Measurements from ENCODE around the gene CIC. TPM values are rescaled to one million over a fixed set of nuclear protein-coding genes. Genes with fewer than 3 reads are reported as not detected.
A peak's percentile ranks its signal among the peaks of the same experiment; 100 is the strongest.

Gene CIC
- polyA plus RNA-seq, 3 donors, result 0.62 to 42.2 (median 0.87) TPM

- Histone ChIP-seq H3K27me3 (ENCODE audit: control insufficient read depth in 2 of 2, insufficient read depth in 2 of 2, low read length in 2 of 2) (peaks cover 24 to 34% of the 10 kb centered on the region in 2 donors), H3K4me3 (replicated peaks in 1 of 3; ENCODE audit: low read depth in 2 of 3, low read length in 3 of 3) (peak overlapping the region in 1 of 3 experiments; percentile 96), H3K4me2 (replicated peaks; ENCODE audit: extremely low read depth, low read length, poor library complexity, severe bottlenecking) (peak overlapping the region; percentile 91), H3K9ac (ENCODE audit: insufficient read depth, low read length, poor library complexity, severe bottlenecking) (no peak overlapping the region), H4K20me1 (ENCODE audit: insufficient read depth, low read length) (no peaks in the 10 kb centered on the region), H3K4me1 (ENCODE audit: control insufficient read depth in 1 of 2, insufficient read depth in 2 of 2, low read length in 2 of 2) (peaks cover 14 to 27% of the 10 kb centered on the region in 2 donors), H3K36me3 (replicated peaks in 1 of 2; ENCODE audit: control insufficient read depth in 1 of 2, insufficient read depth in 2 of 2, low read length in 2 of 2) (no peaks in the 10 kb centered on the region), H3K79me2 (ENCODE audit: insufficient read depth, low read length) (peaks cover 9% of the 10 kb centered on the region), H3K9me3 (replicated peaks in 1 of 2; ENCODE audit: control insufficient read depth in 1 of 2, insufficient read depth in 1 of 2, low read length in 2 of 2) (peaks cover 0 to 7% of the 10 kb centered on the region in 2 donors), H2AFZ (ENCODE audit: insufficient read depth, low read depth, low read length, poor library complexity, severe bottlenecking) (peak overlapping the region; percentile 99), H3K27ac (ENCODE audit: low read depth in 1 of 2, low read length in 2 of 2) (no peak overlapping the region)
- Mint-ChIP-seq H3K4me1 (peaks cover 25% of the 10 kb centered on the region), H3K36me3 (peaks cover 4 to 8% of the 10 kb centered on the region in 2 donors), H3K4me3 (peak overlapping the region; percentile 43 to 93), H3K9me3 (peaks cover 0 to 11% (median 8%) of the 10 kb centered on the region in 7 donors), H3K27ac (no peak overlapping the region), H3K27me3 (ENCODE audit: low read depth in 3 of 3) (peaks cover 41 to 55% (median 51%) of the 10 kb centered on the region in 3 donors)
- DNase-seq, result peak in 2 of 3 donors; percentile 27 to 34
- intact Hi-C loops (cut with micrococcal nuclease), result loop anchor here (2.0 to 10.0 kb wide), 2 partner anchors 73 to 189 kb away; partner anchors contain the start of gene POU2F2 (in 1 of the 2)
- WGBS (ENCODE audit: insufficient coverage), result 3% methylated on average over 74 of the region's 92 CpGs
- TF ChIP-seq CTCF (IDR thresholded peaks at IDR 0.05), result no peak
Measured at GRCh38 chr19:42323852-42324654, 55.0 kb downstream of the CIC start.

- Histone ChIP-seq H3K27me3 (ENCODE audit: control insufficient read depth in 2 of 2, insufficient read depth in 2 of 2, low read length in 2 of 2) (peaks cover 24 to 34% of the 10 kb centered on the region in 2 donors), H3K9ac (ENCODE audit: insufficient read depth, low read length, poor library complexity, severe bottlenecking) (no peak overlapping the region), H2AFZ (ENCODE audit: insufficient read depth, low read depth, low read length, poor library complexity, severe bottlenecking) (peak overlapping the region; percentile 99), H3K4me2 (replicated peaks; ENCODE audit: extremely low read depth, low read length, poor library complexity, severe bottlenecking) (peak overlapping the region; percentile 91), H3K4me1 (ENCODE audit: control insufficient read depth in 1 of 2, insufficient read depth in 2 of 2, low read length in 2 of 2) (peaks cover 14 to 27% of the 10 kb centered on the region in 2 donors), H3K79me2 (ENCODE audit: insufficient read depth, low read length) (peaks cover 9% of the 10 kb centered on the region), H3K36me3 (replicated peaks in 1 of 2; ENCODE audit: control insufficient read depth in 1 of 2, insufficient read depth in 2 of 2, low read length in 2 of 2) (no peaks in the 10 kb centered on the region), H3K27ac (ENCODE audit: low read depth in 1 of 2, low read length in 2 of 2) (no peak overlapping the region), H4K20me1 (ENCODE audit: insufficient read depth, low read length) (no peaks in the 10 kb centered on the region), H3K9me3 (replicated peaks in 1 of 2; ENCODE audit: control insufficient read depth in 1 of 2, insufficient read depth in 1 of 2, low read length in 2 of 2) (peaks cover 0 to 7% of the 10 kb centered on the region in 2 donors), H3K4me3 (replicated peaks in 1 of 3; ENCODE audit: low read depth in 2 of 3, low read length in 3 of 3) (peak overlapping the region in 1 of 3 experiments; percentile 96)
- TF ChIP-seq CTCF (IDR thresholded peaks at IDR 0.05), result peak; percentile 80
- peaks cover 27% of the 10 kb centered on the region for H3K4me1 Mint-ChIP-seq
- intact Hi-C loops (cut with micrococcal nuclease), result loop anchor here (1.0 to 10.0 kb wide), 4 partner anchors 72 to 217 kb away; partner anchors contain the start of gene POU2F2 (in 1 of the 2)
- peaks cover 4 to 8% of the 10 kb centered on the region in 2 donors for H3K36me3 Mint-ChIP-seq
- no peak for DNase-seq
- 3% methylated on average over 28 of the region's 38 CpGs for WGBS (ENCODE audit: insufficient coverage)
- peaks cover 39 to 51% (median 50%) of the 10 kb centered on the region in 3 donors for H3K27me3 Mint-ChIP-seq (ENCODE audit: low read depth in 3 of 3)
- peak overlapping the region; percentile 84 to 93 for H3K4me3 Mint-ChIP-seq
- peak overlapping the region in 4 of 7 donors; percentile 42 to 66 (median 49) for H3K27ac Mint-ChIP-seq
- peaks cover 0 to 11% (median 8%) of the 10 kb centered on the region in 7 donors for H3K9me3 Mint-ChIP-seq
Measured at GRCh38 chr19:42324655-42325307, 55.7 kb downstream of the CIC start.

All from CD14-positive monocyte (primary cell).